Kidney capillary endothelial cell (primary cell): Measurements from ENCODE around the gene GLS.
"Not testable (repeated sequence)": the region's sequence is repeated elsewhere in the genome, so short reads cannot be mapped to it uniquely, and the experiment has no call there.

ENCODE experiments used
- DNase-seq: peaks from one replicate; pipeline ENCODE4 v3.0.0-alpha.2; 2018; ENCODE audit warnings: low spot score

Gene GLS

DNA sequence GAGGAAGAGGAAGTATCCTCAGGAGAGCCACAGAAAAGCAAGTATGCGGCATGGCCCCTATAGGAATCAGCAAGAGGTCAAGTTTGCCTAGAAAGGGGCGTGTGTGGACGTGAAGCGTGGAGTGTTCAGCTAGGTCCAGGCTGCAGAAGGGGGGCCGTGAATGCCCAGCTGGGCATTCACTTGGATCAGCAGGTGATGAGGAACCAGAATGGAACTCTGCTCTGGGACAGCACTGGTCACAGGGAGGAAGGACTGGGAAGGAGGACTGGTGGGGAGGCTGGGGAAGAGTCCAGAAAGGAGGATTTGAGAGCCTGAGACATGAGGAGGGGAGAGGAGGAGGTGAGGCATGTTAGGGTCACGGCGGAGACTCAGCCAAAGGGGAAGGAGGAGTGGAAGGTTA is 113.5 kb downstream of the GLS start:
- no peak for DNase-seq

DNA sequence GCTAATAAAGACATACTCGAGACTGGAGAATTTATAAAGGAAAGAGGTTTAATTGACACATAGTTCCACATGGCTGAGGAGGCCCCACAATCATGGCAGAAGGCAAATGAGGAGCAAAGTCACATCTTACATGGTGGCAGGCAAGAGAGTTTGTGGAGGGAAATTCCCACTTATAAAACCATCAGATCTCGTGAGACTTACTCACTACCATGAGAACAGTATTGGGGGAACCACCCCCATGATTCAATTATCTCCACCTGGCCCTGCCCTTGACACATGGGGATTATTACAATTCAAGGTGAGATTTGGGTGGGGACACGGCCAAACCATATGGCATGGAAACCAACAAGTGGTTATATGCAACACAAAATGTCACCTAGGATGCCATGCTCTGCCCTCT is 114.7 kb downstream of the GLS start:
- not testable (repeated sequence) for DNase-seq

DNA sequence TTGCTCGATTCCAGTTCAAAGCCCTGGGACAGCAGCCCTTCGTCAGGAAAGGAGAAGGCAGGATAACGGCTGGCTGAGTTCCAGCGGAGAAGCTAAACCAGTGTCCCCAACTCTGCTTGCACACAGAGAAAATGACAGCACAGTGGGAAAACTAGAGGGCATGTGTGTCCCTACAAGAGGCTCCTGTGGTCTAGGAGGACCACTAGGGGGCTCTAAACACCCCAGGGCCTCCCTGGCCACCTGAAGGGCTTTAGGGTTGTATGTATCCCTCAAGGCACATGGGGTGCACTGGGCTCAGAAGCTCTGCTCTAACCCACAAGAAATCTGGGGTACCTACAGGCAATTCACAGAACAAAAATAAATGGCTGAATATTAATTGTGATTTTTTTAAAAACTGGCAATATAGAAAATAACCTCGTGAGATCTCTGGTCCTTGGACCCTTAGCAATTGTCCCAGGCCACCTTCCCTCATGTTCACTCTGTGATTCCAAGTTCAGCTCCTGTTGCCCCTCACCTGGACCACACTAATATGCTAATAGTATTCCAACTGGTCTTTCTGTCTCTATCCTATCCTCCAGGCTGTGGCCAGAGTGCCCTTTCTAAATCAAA is 115.8 kb downstream of the GLS start:
- DNase-seq = peak; percentile 26

DNA sequence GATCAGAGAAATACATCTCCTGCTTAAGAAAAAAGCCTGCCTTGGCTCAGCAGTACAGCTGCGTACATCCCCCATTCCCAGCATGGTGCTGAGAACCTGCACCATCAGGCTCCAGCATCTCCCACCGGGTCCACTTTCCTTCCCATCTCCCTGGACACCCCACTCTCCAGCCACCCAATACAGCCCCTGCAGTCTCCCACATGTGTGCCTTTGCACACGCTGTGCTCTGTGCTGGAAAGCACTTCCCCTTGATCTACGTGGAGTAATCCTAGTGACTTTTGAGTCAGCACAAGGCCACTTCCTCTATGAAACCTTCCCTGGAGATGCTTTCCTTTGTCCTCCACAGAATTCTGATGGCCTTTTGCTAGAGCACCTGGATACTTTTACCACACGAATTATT is 116.3 kb downstream of the GLS start:
- DNase-seq = no peak

DNA sequence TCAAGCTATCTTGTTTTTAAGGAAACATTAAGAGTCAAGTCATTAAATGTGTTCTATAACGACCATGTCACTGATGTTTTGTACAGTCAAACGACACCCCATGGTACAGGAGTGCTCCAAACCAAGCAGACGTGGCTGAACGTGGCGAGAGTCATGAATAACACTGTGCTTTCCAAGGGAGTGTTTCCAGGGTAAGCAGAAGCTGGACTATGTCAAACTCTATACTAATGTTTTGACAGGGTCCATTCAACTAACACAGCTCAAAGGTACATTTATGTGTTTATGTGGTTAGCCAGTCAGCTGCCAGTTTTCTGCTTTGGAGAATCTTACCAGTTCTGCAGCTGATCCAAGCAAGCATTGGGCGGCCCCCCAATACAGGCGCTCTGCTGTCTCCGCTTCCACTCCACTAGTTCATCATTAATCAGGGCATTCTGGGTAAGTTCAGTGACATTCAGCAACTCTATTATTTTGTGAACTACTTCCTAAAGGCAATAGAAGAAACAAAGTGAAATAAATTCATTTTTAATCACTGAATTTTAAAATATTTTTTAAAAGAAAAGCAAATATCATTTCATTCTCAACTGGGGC is 117.0 kb downstream of the GLS start:
- DNase-seq = no peak

DNA sequence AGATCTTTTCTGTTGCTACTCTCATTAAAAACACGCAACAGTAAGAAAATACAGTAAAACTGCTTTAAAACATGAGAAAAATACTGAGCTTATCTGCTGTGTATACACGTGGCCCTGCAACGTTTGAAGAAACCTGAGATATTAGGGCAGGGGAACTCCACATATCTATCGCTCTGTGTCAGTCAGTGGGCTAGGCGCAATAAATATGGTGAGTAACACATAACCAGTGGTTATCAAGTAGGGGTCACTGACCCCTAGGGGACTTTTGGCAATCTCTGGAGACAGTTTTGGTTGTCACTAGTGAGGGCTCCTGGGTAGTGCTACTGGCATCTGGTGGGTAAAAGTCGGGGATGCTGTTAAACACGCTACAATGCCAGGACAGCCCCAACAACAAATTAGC is 118.4 kb downstream of the GLS start:
- DNase-seq = no peak

DNA sequence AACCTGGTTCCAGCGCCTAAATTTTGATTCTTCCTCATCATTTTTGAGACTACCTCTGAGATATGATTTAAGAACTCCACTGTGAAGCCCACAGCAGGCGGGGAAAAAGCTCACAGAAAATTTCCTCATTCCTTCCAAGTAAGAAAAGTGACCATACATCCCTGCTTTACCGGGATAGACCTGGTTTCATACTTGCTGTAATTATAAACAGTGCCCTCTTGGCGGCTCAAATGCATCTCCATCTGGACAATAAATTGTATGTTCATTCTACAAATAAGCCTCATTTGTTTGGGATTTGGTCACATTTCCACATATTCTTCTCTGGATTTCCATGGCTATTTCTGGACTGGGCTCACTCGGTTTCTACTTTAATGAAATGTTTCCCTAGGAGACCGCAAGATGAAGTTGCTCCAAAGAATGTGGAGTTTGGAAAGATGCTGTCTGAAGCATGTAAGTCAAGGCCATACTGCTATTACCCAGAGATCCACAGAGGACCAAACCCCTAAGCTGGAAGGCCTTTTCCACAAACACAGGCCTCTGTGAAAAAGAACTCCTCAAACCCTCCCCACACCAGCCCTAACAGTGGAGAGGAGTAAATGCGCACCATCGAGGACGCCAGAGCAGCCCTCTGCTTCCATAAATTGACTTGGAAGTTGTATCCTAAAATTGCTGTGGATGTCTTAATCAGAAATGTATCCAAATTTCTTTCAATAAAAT is 119.5 kb downstream of the GLS start:
- DNase-seq = no peak

DNA sequence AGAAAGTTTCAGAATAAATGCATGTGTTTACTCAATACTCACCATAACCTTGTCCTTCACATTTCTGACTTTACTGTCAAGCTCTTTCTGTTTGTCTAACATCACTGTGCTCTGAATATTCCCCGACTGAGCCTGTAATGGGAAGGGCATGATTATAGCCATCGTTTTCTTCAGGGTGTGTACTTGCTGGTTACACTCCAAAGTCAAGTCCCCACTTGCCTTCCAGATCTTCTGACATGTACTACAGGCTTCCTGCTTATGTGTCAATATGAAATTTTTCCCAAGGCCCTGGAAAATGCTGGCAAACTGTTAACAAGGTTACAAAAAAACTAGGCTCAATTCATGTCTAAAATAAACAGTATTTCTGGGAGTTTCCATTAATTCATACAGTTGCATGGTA is 120.4 kb downstream of the GLS start:
- no peak for DNase-seq

DNA sequence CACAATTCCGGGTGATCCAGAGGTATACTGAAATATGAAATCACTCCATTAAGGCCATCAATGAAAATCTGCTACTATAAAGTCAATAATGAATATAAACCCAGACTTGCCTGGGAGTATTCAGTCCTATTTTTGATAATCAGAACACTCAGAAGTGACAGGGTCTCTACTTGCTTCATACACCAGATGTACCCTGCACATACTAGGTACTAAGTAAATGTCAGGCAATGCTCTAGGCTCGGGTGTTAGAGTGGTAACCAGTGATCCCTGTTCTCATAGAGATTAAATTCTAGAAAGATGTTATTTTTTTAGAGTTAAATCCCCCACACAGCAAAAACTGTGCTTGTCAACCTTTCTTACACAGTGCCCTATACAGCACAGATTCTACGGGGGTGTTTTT is 121.0 kb downstream of the GLS start:
- DNase-seq = no peak

DNA sequence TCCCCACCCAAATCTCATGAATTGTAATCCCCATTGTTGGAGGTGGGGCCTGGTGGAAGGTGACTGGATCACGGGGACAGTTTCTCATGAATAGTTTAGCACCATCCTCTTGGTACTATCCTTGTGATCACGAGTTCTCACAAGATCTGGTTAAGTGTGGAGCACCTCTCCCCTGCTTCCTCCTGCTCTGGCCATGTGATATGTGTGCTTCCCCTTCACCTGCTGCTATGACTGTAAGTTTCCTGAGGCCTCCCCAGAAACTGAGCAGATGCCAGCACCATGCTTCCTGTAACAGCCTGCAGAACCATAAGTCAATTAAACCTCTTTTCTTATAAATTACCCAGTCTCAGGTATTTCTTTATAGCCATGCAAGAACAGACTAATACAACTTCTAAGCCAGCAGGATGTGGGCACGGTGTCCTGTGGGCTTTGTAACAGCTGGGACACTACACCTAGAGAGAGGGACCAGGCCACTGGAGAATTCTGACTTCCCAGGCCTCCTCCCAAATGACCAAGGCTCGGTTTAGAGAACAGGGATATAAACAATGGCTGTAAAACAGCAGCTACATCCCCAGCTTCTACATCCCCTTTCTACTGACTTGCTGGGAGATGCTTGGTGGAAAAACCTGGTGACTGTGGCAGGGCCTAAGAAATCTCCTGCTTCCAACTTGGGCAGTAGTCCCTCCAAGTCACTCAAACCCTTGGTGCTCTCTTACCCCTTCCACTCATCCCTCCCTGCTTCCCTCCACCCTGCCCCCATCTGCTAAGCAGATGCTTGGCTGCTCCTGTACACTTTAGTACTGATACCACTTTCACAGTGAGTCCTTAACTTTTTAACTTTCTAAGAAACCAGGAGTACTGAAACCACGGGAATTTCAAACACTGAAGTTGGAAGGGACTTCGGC is 123.0 kb downstream of the GLS start:
- DNase-seq = no peak

DNA sequence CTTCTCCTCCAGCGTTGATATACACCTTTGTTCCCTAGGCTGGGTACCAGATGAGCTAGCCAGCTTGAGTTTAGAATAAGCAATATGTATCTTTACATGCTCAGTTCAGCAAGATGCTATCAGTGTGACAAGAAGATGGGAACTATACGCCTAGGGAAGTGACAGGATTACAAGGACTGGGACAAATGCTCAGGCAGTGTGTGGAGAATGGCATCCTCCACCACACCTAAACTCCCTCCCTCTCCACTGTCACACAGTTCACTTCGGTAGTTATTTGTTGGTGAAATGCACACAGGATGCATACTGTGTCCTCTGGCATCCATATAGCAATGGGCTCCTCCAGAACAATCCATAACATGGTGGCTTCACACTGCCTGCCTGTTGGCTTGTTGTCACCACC is 125.7 kb downstream of the GLS start:
- no peak for DNase-seq

DNA sequence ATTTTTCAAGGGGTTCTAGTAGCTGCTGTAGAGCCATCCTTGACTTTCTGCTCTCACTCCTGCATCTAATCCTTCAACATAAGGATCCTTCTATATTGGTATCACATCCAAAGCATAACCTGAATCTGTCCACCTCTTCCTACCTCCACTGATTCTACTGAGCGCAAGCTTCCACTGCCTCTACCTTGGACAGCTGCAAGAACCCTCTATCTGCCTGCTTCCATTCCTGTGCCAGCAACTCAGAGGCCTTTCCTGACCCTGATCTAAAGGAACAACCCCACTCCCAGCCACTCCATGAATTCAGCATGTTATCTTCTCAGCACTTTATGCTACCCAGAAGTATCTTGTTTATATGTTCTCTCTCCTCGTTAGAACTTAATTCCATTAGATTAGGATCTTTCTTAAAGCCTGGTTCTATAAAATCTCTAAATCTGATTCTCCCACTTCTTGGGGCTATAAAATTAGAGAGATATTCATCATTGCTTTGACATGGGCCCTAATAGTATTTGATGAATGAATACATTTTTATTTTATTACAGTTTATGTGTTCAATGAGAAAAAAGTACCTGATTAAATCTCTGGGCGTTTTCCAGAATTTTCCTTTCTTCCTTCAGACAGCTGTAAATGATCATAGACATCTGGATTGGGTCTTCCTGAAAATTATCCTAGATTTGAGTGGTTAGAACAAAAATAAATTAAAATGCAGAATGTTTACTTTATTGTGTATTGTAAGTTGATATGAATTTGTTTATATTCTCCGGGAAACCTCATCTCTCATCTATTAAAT is 126.6 kb downstream of the GLS start:
- DNase-seq = no peak

DNA sequence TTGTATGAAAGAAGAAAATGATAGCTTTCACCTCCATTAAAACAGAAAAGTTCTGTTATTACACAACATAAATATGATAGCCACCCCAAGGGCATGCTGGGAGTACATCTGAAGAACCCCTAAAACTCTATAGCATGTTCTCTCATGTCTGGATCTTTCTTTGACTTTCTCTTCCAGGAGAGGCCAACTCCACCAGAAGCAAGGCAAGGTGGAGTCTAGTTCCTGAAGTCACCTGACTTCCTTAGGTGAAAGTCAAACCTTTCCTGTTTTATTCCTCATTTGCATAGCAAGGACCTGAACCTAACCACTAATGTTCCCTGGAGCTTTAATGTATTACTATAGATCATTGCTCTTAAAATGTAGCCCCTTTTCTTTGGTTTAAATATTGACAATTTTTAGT is 127.7 kb downstream of the GLS start:
- DNase-seq = no peak

DNA sequence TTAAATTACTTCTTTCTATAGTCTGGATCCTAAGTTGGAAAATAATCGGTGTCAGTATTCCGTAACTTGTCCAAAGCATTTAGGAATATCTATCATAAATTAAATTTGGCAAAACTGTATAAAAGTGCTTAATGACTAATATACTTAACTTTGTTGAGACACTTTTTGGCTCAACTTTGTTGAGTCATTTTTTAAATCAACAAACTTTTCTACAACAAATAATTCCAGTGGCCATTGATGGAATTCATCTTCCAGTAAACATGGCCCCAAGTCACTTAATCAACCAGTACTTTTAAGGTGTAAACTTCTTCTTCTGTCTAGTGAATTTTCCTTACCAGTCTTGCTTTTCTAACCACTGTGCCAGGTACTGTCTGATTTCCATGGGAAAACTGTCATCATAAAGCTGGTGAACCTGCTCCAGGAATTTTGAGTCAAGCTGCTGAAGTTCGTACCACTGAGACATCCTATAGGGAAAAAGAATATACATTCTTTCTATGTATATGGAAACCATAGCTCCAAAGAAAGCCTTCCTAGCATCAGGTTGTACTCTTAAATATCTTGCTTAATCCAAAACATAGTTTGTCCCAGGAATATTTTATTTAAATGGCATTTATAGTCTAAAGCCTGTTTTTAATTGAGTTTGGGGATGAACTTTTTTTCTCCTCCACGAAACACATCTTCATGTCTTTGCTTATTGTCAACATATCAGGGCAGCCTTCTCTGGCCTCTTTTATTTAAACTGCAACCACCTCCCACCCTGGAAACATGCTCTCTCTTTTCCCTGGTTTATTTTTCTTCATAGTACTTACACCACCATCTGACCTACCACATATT is 129.1 kb downstream of the GLS start:
- DNase-seq = no peak

DNA sequence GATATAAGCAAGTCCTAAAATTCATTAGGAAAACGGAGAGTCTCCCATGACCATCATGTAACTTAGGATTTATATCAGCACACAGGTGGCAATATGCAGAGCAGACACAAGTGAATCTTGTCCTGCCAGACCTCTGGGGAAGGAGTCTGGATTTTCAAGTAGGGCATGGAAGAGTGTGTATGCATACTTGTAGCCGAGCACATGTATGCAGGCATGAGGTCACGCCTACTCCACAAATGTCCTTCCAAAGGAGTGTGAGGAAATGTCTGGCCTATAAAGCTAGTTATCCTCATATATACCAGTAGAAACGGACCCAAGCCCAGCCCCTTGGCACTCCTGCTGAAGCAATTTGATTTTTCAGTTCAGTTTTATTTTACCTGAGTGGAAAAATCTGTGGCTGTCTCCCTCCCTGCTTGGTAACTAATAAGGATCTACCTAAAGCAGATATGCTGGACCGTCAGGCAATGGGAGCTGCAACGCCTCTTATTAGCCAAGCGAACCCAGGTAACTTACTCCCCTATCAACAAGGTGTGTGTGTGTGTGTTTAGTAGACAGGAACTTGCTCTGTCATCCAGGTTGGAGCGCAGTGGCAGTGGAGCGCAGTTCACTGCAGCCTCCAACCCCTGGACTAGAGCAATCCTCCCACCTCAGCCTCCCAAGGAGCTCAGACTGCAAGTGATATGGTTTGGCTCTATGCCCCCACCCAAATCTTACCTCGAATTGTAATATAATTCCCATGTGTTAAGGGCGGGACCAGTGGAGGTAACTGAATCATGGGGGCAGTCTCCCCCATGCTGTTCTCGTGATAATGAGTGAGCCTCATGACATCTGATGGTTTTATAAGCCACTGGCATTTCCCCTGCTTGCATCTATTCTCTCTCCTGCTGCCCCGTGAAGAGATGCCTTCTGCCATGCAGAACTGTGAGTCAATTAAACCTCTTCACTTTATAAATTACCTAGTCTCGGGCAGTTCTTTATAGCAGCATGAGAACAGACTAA is 130.6 kb downstream of the GLS start:
- no peak for DNase-seq

DNA sequence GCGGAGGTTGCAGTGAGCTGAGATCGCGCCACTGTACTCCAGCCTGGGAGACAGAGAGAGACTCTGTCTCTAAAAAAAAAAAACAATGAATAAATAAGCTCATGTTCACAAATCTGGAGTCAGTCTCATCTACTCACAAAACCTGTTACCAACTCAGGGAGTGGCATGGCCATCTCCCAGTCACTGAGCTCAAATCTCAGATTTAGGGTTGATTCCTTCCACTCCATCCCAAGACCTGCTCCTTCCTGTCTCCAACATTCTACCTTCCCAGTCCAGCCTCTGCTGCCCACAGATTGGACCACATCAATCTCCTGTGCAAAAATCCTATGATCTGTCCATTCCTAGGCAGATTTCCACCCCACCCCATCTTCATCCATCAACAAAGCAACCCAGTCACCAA is 131.7 kb downstream of the GLS start:
- no peak for DNase-seq

DNA sequence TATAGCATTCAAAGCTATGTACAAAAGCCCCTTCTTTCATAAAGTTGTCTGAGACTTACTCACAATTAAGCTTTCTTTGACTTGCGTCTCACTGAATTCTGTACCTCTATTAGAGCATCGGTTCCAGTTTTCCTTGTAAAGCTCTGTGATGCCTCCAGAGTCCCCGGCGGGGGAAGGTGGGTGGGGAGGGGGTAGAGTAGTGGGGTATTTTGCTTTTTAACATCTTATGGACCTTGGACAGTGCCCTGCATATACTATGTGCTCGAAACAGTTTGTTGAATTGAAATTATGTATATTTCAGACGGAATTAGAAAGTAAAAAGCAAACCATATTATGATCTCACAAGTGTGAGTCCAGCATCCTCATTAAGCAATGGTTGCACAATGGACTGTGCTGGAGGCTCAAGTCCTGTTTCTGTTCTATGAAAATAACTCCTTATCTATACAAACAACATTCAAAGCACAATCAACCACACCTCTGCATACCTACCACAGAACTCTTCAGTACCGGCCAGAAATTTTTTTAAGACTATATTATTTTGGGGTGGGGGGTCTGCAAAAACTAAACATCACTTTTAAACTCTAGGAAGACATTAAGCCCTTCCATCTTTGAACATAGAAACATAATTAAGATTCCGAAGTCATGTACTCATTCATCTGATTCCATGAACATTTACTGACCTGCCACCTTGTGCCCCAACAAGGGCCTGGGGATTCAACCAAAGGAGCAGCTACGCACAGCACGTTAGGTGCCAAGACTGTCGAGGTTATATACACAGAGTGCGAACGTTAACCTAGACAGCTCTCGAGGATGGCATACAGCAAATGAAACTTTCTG is 132.4 kb downstream of the GLS start:
- DNase-seq = no peak

DNA sequence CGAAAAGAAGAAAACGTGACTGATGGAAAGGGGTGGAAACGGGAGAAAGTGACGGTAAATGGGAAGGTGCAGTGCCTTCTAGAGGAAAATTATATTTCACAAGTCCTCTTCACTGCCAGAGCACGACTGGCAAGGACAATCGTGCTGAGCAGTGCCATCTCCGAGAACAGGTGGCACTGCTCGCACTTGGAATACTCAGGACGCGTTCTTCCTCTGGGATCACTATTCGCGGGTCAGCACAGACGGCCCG is 133.0 kb downstream of the GLS start:
- DNase-seq = peak; percentile 51
